PFSK-1 (cell line): ENCODE data around the gene ADAR. TPM values are rescaled to one million over a fixed set of nuclear protein-coding genes. Genes with fewer than 3 reads are reported as not detected.

Experiments used
- FOXP2 ChIP-seq: optimal IDR thresholded peaks from 2 replicates; pipeline ENCODE3; 2011; ENCODE audit warnings: borderline replicate concordance, control low read depth, inconsistent platforms; ENCODE audit not compliant: insufficient read depth; ENCODE audit errors: extremely low read length, extremely low read depth
- POLR2AphosphoS5 ChIP-seq: IDR thresholded peaks from 2 replicates; pipeline ENCODE4 v1.6.1; 2012; ENCODE audit warnings: low read depth, mild to moderate bottlenecking, control low read depth, low read length, moderate library complexity
- SIN3A ChIP-seq: IDR thresholded peaks from 2 replicates; pipeline ENCODE4 v1.6.1; 2012; ENCODE audit warnings: mild to moderate bottlenecking, low read length, moderate library complexity, borderline replicate concordance; ENCODE audit not compliant: insufficient read depth
- TAF1 ChIP-seq: IDR thresholded peaks from 2 replicates; pipeline ENCODE4 v1.6.1; 2012; ENCODE audit warnings: low read length, control low read depth, borderline replicate concordance; ENCODE audit not compliant: insufficient read depth
- polyA plus RNA-seq: library from polyadenylated mRNA; unstranded; fragments of >200 nt; gene quantifications from one replicate; pipeline ENCODE4 v1.2.1, GENCODE V29; 2012; ENCODE audit warnings: low read depth, missing spikeins; ENCODE audit not compliant: insufficient read length
- TF ChIP-seq, protein P1 (sequence below), 2 experiments: IDR thresholded peaks; 2 replicates each; pipeline versions ENCODE4 v1.6.1 to v1.8.0; 2011 to 2012; ENCODE audit warnings: low read depth in 2 of 2, low read length in 2 of 2, control low read depth in 1 of 2, inconsistent platforms in 1 of 2, mild to moderate bottlenecking in 1 of 2, moderate library complexity in 1 of 2; ENCODE audit not compliant: insufficient read depth in 1 of 2

Gene ADAR, protein sequence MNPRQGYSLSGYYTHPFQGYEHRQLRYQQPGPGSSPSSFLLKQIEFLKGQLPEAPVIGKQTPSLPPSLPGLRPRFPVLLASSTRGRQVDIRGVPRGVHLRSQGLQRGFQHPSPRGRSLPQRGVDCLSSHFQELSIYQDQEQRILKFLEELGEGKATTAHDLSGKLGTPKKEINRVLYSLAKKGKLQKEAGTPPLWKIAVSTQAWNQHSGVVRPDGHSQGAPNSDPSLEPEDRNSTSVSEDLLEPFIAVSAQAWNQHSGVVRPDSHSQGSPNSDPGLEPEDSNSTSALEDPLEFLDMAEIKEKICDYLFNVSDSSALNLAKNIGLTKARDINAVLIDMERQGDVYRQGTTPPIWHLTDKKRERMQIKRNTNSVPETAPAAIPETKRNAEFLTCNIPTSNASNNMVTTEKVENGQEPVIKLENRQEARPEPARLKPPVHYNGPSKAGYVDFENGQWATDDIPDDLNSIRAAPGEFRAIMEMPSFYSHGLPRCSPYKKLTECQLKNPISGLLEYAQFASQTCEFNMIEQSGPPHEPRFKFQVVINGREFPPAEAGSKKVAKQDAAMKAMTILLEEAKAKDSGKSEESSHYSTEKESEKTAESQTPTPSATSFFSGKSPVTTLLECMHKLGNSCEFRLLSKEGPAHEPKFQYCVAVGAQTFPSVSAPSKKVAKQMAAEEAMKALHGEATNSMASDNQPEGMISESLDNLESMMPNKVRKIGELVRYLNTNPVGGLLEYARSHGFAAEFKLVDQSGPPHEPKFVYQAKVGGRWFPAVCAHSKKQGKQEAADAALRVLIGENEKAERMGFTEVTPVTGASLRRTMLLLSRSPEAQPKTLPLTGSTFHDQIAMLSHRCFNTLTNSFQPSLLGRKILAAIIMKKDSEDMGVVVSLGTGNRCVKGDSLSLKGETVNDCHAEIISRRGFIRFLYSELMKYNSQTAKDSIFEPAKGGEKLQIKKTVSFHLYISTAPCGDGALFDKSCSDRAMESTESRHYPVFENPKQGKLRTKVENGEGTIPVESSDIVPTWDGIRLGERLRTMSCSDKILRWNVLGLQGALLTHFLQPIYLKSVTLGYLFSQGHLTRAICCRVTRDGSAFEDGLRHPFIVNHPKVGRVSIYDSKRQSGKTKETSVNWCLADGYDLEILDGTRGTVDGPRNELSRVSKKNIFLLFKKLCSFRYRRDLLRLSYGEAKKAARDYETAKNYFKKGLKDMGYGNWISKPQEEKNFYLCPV
- 80.1 TPM for polyA plus RNA-seq

DNA sequence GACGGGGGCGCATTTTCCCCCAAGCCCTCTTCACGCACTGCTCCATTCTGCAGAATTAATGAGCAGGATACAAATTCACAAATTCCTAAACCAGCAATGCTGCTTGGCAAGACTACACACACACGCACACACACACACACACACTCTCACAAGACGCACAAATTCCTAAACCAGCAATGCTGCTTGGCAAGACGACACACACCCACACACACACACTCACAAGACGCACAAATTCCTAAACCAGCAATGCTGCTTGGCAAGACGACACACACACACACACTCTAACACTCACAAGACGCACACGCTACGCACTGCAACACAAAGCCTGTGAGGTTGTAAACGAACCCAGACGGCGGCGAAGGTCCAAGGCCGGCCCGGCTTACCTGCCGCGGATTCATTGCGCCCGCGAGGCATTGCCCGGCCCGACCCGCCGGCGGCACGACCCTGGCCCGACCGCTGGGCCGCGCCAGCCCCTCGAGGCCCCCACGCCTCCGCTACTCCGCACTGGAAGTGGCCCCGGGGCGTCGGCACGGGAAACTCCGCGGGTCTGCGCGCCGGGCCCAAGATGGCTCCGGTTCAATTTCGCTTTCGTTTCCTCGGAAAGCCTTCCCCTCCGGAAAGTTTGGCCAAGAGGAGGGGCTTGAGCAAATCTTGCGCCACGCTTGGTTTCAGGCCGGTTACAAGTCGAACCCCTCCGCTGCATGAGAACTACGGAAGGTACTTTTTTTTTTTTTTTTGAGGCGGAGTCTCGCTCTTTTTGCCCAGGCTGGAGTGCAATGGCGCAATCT lies at the start of gene ADAR:
Gene ADAR, minus strand, starts transcription at position 578 of the 788 bp plus-strand sequence. Its CDS starts 180 bp downstream, at position 398.
- TF ChIP-seq SIN3A (peak; percentile 70; the same call in 1 of the 2 replicates), POLR2AphosphoS5 (peak; percentile 46; the same call in 1 of the 2 replicates), FOXP2 (no peak), TAF1 (peak; percentile 68; the same call in 1 of the 2 replicates)
- TF ChIP-seq, protein P1, sequence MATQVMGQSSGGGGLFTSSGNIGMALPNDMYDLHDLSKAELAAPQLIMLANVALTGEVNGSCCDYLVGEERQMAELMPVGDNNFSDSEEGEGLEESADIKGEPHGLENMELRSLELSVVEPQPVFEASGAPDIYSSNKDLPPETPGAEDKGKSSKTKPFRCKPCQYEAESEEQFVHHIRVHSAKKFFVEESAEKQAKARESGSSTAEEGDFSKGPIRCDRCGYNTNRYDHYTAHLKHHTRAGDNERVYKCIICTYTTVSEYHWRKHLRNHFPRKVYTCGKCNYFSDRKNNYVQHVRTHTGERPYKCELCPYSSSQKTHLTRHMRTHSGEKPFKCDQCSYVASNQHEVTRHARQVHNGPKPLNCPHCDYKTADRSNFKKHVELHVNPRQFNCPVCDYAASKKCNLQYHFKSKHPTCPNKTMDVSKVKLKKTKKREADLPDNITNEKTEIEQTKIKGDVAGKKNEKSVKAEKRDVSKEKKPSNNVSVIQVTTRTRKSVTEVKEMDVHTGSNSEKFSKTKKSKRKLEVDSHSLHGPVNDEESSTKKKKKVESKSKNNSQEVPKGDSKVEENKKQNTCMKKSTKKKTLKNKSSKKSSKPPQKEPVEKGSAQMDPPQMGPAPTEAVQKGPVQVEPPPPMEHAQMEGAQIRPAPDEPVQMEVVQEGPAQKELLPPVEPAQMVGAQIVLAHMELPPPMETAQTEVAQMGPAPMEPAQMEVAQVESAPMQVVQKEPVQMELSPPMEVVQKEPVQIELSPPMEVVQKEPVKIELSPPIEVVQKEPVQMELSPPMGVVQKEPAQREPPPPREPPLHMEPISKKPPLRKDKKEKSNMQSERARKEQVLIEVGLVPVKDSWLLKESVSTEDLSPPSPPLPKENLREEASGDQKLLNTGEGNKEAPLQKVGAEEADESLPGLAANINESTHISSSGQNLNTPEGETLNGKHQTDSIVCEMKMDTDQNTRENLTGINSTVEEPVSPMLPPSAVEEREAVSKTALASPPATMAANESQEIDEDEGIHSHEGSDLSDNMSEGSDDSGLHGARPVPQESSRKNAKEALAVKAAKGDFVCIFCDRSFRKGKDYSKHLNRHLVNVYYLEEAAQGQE (IDR thresholded peaks at IDR 0.05; ENCODE audit: insufficient read depth in 1 of 2, low read depth in 2 of 2, low read length in 2 of 2) = no peak

DNA sequence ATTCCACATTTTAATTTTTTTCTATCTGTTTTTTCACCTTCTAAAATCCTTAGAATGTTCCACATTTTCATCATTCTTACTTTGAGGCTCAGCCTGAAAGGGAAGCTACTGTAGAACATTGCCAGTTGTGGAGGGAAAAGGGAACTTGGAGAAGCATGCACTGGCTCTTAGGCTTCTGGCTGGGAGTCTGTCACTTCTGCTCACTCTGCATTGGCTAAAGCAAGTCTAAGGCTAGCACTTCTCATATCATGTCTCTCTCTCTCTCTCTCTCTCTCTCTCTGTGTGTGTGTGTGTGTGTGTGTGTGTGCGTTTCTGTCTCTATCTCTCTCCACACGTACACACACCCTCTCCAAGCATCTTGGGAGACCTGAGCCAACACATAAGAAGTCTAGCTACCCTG lies 49.6 kb upstream of the ADAR start:
- TF ChIP-seq POLR2AphosphoS5 (no peak), TAF1 (no peak), SIN3A (no peak), FOXP2 (no peak)
- TF ChIP-seq, protein P1 (IDR thresholded peaks at IDR 0.05; ENCODE audit: insufficient read depth in 1 of 2, low read depth in 2 of 2, low read length in 2 of 2) = no peak

DNA sequence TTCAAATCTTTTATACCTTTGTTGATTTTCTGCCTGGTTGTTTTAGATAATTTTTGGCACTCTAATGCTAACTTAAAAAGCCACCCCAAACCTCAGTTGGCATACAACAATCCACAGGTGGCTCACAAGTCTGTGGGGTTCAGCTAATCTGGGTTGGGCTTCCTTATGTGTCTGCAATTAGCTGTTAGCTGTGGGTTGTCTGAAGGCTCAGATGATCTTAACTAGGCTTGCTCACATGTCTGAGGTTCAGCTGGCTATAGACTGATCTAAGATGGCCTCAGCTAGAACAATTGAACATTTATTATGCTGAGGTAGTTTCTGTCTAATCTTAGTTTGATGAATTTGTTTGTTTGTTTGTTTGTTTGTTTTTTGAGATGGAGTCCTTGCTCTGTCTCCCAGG lies 44.9 kb upstream of the ADAR start:
- TF ChIP-seq, protein P1 (IDR thresholded peaks at IDR 0.05; ENCODE audit: insufficient read depth in 1 of 2, low read depth in 2 of 2, low read length in 2 of 2) = no peak
- TF ChIP-seq TAF1 (no peak), SIN3A (no peak), POLR2AphosphoS5 (no peak), FOXP2 (no peak)

DNA sequence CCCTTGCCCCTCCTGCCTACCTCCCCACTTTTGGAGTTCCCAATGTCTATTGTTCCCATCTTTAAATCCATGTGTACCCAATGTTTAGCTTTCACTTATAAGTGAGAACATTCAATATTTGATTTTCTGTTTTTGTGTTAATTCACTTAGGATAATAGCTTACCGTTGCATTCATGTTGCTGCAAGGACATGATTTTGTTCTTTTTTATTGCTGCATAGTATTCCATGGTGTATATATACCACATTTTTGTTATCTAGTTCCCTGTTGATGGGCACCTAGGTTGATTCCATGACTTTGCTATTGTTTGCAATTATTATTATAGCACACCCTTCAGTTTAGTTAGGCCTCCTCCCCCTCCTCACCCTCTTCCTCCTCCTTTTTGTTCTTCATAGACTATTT lies 33.5 kb upstream of the ADAR start:
- TF ChIP-seq POLR2AphosphoS5 (no peak), TAF1 (no peak), SIN3A (no peak)
